HG03039 (cell line): ENCODE results near the gene COPG2.
A peak's percentile ranks its signal among the peaks of the same experiment; 100 is the strongest.

Experiments used
- ATAC-seq: cut with Tn5 transposase; IDR thresholded peaks from one replicate; pipeline ENCODE4 v1.9.1; 2021; ENCODE audit warnings: mild to moderate bottlenecking, moderate library complexity; ENCODE audit not compliant: unreplicated experiment

Gene COPG2

GRCh38 chr7:130476297-130477150 lies 192.0 kb downstream of the COPG2 start:
- ATAC-seq = peak; percentile 72

GRCh38 chr7:130475776-130476175 lies 192.8 kb downstream of the COPG2 start:
- ATAC-seq = no peak

- ATAC-seq = no peak
Observed at GRCh38 chr7:130473876-130474275, 194.7 kb downstream of the COPG2 start.

DNA sequence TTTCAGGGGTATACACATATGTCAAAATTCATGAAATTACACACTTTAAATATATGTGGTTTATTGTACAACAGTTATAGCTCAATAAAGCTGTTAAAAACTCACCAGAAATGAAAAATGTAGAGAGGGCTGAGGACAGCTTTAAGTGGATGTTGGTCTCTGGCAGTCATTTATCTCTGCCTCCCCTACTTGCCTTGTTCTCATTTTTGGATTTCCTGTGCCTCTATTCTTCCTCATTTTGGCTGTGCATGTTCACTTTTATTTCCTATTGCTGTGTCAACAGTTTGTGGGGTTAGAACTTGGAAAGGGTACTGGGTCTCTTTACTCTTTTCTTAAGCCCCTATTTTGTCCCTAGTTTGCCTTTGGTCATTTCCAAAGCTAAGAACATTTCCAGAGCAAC lies 195.3 kb downstream of the COPG2 start:
- ATAC-seq = no peak

DNA sequence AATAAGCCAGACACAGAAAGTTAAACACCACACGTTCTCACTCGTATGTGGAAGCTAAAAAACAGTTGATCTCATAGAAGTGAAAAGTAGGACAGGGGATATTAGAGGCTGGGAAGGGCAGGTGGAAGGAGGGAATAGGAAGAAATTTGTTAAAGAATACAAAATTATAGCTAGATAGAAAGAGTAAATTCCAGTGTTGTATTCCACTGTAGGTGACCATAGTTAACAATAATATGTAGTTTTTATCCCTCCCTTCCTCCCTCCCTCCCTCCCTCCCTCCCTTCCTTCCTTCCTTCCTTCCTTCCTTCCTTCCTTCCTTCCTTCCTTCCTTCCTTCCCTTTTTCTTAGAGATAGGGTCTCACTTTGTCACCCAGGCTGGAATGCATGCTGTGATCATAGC lies 196.6 kb downstream of the COPG2 start:
- no peak for ATAC-seq

DNA sequence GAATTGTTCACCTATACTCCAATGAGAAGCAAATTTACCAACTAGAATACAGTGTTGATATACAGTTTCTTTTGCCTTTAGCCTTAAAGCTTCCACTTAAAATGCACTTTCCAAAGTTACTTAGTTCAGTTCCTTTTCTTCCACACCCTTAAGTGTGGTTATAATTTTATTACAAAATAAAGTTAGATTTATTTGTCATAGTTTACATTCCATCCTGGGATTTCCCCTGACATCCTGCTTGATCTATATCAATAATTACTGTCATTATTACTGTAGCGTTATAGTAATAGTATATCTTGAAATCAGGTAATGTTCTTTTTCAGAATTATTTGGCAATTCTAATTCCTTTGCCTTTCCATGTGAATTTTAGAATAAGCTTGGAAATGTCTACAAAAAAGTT lies 199.9 kb downstream of the COPG2 start:
- ATAC-seq = no peak

- ATAC-seq = no peak
Observed at GRCh38 chr7:130463553-130464434, 204.8 kb downstream of the COPG2 start.

DNA sequence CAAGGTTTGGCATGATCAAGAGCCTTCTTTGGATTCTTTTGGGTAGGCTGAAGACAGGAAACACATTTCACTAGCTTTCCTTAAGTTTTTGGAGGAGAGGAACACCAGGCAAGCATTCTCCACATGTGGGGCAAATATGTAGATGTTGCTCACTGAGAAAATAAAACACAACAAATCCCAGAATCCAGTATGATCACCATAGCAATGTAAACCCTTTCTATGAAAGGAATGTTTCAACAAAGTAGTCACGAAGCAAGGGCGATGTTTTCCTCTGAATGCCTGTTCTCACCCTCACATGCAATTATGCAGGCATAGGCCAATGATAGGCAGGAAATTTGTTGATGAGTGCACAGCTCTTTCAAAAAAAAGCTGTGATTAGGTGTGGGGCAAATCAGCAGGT lies 207.3 kb downstream of the COPG2 start:
- ATAC-seq = no peak

- ATAC-seq = no peak
Observed at GRCh38 chr7:130458257-130458656, 210.3 kb downstream of the COPG2 start.
